ENCODE data around the gene SDK1. TPM values are rescaled to one million over a fixed set of nuclear protein-coding genes. Genes with fewer than 3 reads are reported as not detected.

The SDK1 gene
- total RNA-seq, 1 donor from 2014 or later, result 0.48 TPM

DNA sequence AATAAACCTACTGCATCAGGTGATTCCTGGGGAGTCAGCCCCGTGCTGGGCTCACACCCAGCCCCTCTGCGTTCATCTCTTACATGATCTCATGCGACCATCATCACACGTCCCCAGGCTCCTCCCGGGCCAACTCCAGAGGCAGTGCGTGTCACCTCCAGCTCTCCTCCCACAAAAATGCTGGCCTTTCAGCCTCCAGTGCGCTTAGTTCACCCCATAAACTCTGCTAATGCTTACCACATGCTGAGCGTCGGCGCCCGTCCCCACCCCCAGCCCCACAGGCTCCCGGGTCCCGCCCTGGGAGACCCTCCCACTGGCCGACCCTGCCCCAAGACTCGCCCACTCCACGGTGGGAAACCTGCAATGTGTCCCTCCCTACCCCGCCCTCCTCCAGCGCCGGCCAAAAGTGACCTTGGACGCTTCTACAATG lies 816 bp upstream of the SDK1 start:
- intact Hi-C loops (cut with micrococcal nuclease), result loop anchor here (1.0 to 10.0 kb wide), 5 partner anchors 105 to 597 kb away; no protein-coding TSS in a partner anchor
- Mint-ChIP-seq H3K9me3 (no peaks in the 10 kb centered on the region), H3K4me3 (ENCODE audit: low read depth) (no peak overlapping the region), H3K27ac (no peak overlapping the region), H3K36me3 (ENCODE audit: low read depth) (no peaks in the 10 kb centered on the region), H3K27me3 (ENCODE audit: low read depth) (peaks cover 54% of the 10 kb centered on the region), H3K4me1 (ENCODE audit: low read depth) (peaks cover 17% of the 10 kb centered on the region)
- DNase-seq (ENCODE audit: low spot score), result no peak

DNA sequence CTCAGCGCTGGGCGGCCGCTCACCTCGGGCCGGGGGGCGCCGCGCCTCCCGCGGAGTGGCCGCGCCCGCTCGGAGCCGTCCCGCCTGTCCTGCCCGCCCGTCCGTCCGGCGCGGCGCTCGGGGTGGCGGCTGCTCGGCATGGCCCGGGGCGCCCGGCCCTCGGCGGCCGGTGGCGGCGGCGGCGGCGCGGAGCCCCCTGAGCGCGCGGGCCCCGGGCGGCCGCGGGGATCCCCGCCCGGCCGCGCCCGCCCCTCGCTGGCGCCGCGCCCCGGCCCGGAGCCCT lies 338 bp downstream of the SDK1 start:
- no peak for DNase-seq (ENCODE audit: low spot score)
- Mint-ChIP-seq H3K4me1 (ENCODE audit: low read depth) (peaks cover 17% of the 10 kb centered on the region), H3K4me3 (ENCODE audit: low read depth) (no peak overlapping the region), H3K27ac (no peak overlapping the region), H3K27me3 (ENCODE audit: low read depth) (peaks cover 61% of the 10 kb centered on the region), H3K36me3 (ENCODE audit: low read depth) (no peaks in the 10 kb centered on the region), H3K9me3 (no peaks in the 10 kb centered on the region)
- intact Hi-C loops (cut with micrococcal nuclease), result loop anchor here (2.0 to 10.0 kb wide), 4 partner anchors 103 to 437 kb away; no protein-coding TSS in a partner anchor

DNA sequence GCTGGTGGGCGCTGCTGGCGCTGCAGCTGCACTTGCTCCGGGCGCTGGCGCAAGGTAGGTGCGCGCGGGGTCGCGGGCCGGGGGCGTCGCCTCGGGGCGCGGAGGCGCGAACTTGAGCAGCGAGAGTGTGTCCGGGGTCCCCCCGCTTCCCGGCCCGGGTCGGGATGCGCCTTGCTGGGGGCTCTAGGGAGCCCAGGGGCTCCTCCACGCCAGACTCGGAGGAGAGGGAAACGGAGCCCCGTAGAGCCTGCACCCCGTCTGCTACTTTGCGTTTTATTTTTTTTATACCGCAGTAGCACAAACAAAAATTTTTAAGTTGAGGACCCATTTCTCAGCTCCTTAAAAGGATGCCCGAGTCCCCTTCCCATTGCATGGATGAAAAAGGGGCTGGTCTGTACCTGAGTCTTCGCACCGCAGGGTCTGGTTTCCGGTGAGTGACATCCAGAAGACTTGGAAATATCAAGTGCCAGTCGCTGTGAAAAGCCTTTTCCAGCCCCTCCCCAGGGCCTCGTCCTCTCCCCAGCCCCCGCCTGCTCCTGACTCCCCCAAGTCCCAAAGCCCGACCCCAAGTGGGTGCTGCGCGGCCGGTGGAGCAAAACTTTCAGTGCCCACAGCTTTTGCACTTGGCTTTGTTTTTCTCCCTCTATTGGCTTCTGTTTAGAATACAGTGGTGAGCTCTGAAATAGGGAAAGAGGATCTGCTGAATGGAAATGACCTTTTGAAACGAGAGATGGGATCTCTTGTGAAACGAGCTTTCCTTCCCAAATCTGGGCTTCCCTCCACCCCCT lies 973 bp downstream of the SDK1 start:
- intact Hi-C loops (cut with micrococcal nuclease), result loop anchor here (2.0 to 10.0 kb wide), 4 partner anchors 103 to 437 kb away; no protein-coding TSS in a partner anchor
- no peaks in the 10 kb centered on the region for H3K36me3 Mint-ChIP-seq (ENCODE audit: low read depth)
- peak overlapping the region; percentile 66 for H3K4me3 Mint-ChIP-seq (ENCODE audit: low read depth)
- DNase-seq (ENCODE audit: low spot score), result no peak
- no peaks in the 10 kb centered on the region for H3K9me3 Mint-ChIP-seq
- H3K4me1 Mint-ChIP-seq (ENCODE audit: low read depth), result peaks cover 17% of the 10 kb centered on the region
- H3K27me3 Mint-ChIP-seq (ENCODE audit: low read depth), result peaks cover 64% of the 10 kb centered on the region
- no peak overlapping the region for H3K27ac Mint-ChIP-seq

DNA sequence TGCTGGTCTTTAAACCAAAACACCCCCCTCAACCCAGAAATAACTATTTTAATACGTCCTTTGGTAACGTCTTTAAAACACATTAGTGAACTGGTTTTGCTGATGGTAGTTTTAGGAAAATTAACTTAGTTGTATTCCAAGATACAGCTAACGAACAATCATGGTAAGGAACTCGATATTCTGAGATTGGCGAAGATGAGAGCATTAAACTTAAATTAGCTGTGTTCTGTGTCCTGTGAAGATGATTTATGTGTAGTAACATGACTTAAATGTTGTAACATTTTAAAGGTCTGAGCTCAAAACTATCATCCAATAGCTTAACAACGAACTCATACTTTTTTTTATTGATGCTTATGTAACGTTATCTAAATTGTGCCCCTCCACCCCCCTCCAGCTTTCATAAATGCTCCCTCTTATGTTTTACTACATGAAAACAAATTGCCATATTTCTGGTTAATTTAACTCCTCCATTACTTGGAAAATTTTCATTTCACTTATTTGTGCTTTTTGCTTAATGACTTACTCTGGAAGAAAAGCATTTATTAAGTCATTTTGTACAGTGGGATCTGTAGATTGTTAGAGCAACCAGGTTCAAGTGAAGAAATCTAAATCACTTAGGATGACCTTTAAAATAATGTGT lies 1.7 kb downstream of the SDK1 start:
- Mint-ChIP-seq H3K4me1 (ENCODE audit: low read depth) (peaks cover 17% of the 10 kb centered on the region), H3K27ac (no peak overlapping the region), H3K27me3 (ENCODE audit: low read depth) (peaks cover 63% of the 10 kb centered on the region), H3K36me3 (ENCODE audit: low read depth) (no peaks in the 10 kb centered on the region), H3K4me3 (ENCODE audit: low read depth) (peak overlapping the region; percentile 61), H3K9me3 (no peaks in the 10 kb centered on the region)
- intact Hi-C loops (cut with micrococcal nuclease), result loop anchor here (10.0 kb wide), 2 partner anchors 102 to 438 kb away; no protein-coding TSS in a partner anchor
- DNase-seq (ENCODE audit: low spot score), result no peak

DNA sequence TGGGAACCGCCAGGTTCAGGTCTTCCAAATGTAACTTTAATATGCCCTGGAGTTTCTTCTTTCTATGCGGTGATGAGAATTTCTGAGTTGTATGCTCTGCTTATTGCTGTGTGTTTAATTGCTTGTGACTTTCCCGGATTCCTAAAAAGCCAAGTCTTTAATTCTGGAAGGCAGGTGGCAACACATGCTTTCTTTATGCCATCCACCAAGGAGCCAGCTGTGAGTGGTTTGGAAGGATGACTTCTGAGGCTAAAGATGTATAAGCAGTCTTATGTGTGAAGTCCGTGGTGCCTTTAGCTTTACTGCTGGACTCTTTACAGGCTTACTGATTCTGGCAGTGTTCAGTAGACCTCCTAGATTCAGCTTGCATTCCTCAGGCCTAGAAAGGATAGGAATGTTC lies 3.1 kb downstream of the SDK1 start:
- Mint-ChIP-seq H3K4me1 (ENCODE audit: low read depth) (peaks cover 18% of the 10 kb centered on the region), H3K36me3 (ENCODE audit: low read depth) (no peaks in the 10 kb centered on the region), H3K27ac (no peak overlapping the region), H3K27me3 (ENCODE audit: low read depth) (peaks cover 66% of the 10 kb centered on the region), H3K4me3 (ENCODE audit: low read depth) (no peak overlapping the region), H3K9me3 (no peaks in the 10 kb centered on the region)
- DNase-seq (ENCODE audit: low spot score), result no peak
- intact Hi-C loops (cut with micrococcal nuclease), result loop anchor here (10.0 kb wide), 2 partner anchors 101 to 439 kb away; no protein-coding TSS in a partner anchor

DNA sequence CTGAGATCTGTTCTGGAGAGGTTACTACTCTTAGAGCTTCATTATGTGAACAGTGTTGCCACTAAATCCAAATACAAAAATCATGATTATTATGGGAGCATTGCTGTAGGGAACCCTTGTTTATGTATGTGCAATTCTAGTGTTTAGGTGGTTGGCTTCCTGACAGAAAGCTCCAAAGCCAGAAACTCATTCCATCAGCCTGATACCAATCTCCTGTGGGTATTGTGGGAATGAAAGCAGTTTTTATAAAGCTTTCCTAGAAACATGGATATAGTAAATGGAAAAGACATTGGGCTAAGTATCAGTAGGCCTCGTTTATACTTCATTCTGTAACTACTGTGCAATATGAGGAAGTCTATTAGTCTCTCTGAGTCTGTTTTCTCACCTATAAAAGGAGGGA lies 6.4 kb downstream of the SDK1 start:
- no peak overlapping the region for H3K27ac Mint-ChIP-seq
- H3K27me3 Mint-ChIP-seq (ENCODE audit: low read depth), result peaks cover 67% of the 10 kb centered on the region
- H3K9me3 Mint-ChIP-seq, result no peaks in the 10 kb centered on the region
- H3K36me3 Mint-ChIP-seq (ENCODE audit: low read depth), result no peaks in the 10 kb centered on the region
- intact Hi-C loops (cut with micrococcal nuclease), result loop anchor here (10.0 kb wide), 2 partner anchors 97 to 443 kb away; no protein-coding TSS in a partner anchor
- peaks cover 8% of the 10 kb centered on the region for H3K4me1 Mint-ChIP-seq (ENCODE audit: low read depth)
- no peak overlapping the region for H3K4me3 Mint-ChIP-seq (ENCODE audit: low read depth)
- no peak for DNase-seq (ENCODE audit: low spot score)

DNA sequence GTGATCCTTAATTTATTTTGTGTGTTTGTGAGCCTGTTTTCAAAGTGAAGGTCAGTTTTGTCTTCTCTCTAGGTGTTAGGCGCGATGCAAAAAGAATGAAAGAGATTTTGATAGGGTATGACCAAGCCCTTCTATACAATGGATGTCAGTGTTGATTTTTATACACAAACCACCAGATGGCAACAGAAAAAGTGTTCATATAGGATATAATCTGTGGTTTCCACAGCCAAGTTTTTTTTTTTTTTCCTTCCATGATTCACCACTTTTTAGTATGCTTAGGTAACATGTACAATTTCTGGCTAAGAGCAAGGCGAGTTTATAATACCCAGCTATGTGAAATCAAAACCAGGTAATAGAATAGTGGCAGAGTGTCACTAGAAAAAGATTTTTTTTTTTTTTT lies 8.1 kb downstream of the SDK1 start:
- intact Hi-C loops (cut with micrococcal nuclease), result loop anchor here (10.0 kb wide), 2 partner anchors 96 to 444 kb away; no protein-coding TSS in a partner anchor
- Mint-ChIP-seq H3K36me3 (ENCODE audit: low read depth) (no peaks in the 10 kb centered on the region), H3K27me3 (ENCODE audit: low read depth) (peaks cover 54% of the 10 kb centered on the region), H3K27ac (no peak overlapping the region), H3K4me3 (ENCODE audit: low read depth) (no peak overlapping the region), H3K9me3 (no peaks in the 10 kb centered on the region), H3K4me1 (ENCODE audit: low read depth) (peaks cover 2% of the 10 kb centered on the region)
- DNase-seq (ENCODE audit: low spot score), result no peak

DNA sequence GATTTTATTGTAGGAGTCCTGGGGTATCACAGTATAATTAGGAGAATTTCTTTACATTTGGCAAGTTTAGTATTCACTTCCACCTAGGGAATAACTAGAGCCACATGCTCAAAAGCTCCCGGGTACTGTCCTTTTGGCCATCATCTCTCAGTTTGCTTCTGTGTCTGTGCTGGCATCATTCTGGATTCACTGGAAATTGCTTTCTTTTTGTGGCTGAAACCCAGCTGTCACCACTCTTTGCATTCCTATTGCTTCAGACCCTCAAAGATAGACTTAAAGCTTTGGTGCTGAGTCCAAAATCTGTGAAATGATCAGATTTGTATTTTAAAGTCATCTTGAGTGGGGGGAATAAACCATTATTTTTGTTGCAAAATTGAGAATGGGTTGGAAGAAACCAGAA lies 8.9 kb downstream of the SDK1 start:
- no peak for DNase-seq (ENCODE audit: low spot score)
- H3K27ac Mint-ChIP-seq, result no peak overlapping the region
- peaks cover 48% of the 10 kb centered on the region for H3K27me3 Mint-ChIP-seq (ENCODE audit: low read depth)
- H3K9me3 Mint-ChIP-seq, result no peaks in the 10 kb centered on the region
- no peaks in the 10 kb centered on the region for H3K36me3 Mint-ChIP-seq (ENCODE audit: low read depth)
- H3K4me3 Mint-ChIP-seq (ENCODE audit: low read depth), result no peak overlapping the region
- intact Hi-C loops (cut with micrococcal nuclease), result loop anchor here (10.0 kb wide), 2 partner anchors 95 to 445 kb away; no protein-coding TSS in a partner anchor
- H3K4me1 Mint-ChIP-seq (ENCODE audit: low read depth), result peaks cover 2% of the 10 kb centered on the region

DNA sequence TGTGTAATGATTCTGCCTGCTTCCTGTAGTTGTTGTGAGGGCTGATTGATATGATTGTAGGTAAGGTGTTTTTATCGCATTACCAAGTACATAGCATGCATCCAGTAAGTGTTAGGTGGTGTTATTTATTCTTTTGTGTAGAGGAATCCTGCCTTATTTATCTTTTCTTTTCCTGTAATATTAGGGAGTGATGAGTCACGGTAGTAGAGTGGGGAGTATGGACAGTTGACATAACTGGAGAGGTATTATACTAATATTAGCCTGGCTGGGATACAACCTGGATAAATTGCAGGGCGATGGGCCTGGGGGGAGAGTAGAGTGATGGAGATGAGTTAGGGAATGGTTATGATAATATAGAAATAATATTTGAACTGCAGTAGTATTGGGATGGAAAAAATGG lies 9.8 kb downstream of the SDK1 start:
- peaks cover 41% of the 10 kb centered on the region for H3K27me3 Mint-ChIP-seq (ENCODE audit: low read depth)
- intact Hi-C loops (cut with micrococcal nuclease), result no loop called here
- H3K4me1 Mint-ChIP-seq (ENCODE audit: low read depth), result peaks cover 2% of the 10 kb centered on the region
- no peaks in the 10 kb centered on the region for H3K36me3 Mint-ChIP-seq (ENCODE audit: low read depth)
- H3K4me3 Mint-ChIP-seq (ENCODE audit: low read depth), result no peak overlapping the region
- no peak overlapping the region for H3K27ac Mint-ChIP-seq
- H3K9me3 Mint-ChIP-seq, result no peaks in the 10 kb centered on the region
- DNase-seq (ENCODE audit: low spot score), result no peak

DNA sequence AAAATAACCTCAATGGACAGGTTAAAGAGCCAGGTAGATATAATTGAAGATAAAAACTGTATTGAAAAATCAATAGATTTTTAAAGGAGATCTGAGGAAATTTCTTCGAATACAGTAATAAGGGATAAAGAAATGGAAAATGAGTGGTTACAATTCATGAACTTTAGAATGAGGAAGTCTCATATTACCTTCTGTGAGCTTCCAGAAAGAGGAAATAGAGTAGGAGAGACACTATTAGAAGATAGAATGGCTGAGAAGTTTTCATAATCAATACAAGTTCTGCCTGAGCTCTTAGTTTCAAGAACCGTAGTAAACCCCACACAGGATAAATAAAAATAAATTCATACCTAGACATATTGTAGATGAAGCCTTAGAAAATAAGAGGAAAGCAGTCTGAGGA lies 11.5 kb downstream of the SDK1 start:
- H3K27me3 Mint-ChIP-seq (ENCODE audit: low read depth), result peaks cover 35% of the 10 kb centered on the region
- no peak overlapping the region for H3K27ac Mint-ChIP-seq
- H3K36me3 Mint-ChIP-seq (ENCODE audit: low read depth), result no peaks in the 10 kb centered on the region
- no peak for DNase-seq (ENCODE audit: low spot score)
- intact Hi-C loops (cut with micrococcal nuclease), result no loop called here
- no peaks in the 10 kb centered on the region for H3K9me3 Mint-ChIP-seq
- no peak overlapping the region for H3K4me3 Mint-ChIP-seq (ENCODE audit: low read depth)
- H3K4me1 Mint-ChIP-seq (ENCODE audit: low read depth), result peaks cover 2% of the 10 kb centered on the region

DNA sequence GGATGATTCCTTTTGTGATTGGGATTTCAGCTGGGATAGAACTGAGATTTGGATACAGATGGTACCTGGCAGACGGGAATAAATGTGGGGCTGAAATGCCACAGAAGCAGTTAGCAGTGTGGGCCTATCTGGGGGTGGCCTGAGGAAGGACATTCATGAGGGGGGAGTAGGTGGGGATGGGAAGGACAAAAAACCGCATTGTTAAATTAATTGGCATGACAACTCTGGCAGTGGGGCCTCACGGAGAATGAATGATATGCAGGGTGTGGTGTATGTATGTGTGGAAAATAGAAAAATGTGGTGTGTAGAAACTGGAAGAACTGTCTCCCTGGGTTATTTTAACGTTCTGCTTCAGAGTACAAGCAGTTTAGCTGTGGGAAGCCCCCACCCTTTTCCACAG lies 17.8 kb downstream of the SDK1 start:
- intact Hi-C loops (cut with micrococcal nuclease), result no loop called here
- Mint-ChIP-seq H3K36me3 (ENCODE audit: low read depth) (no peaks in the 10 kb centered on the region), H3K4me1 (ENCODE audit: low read depth) (no peaks in the 10 kb centered on the region), H3K27me3 (ENCODE audit: low read depth) (peaks cover 14% of the 10 kb centered on the region), H3K9me3 (no peaks in the 10 kb centered on the region), H3K27ac (no peak overlapping the region), H3K4me3 (ENCODE audit: low read depth) (no peak overlapping the region)
- DNase-seq (ENCODE audit: low spot score), result no peak

DNA sequence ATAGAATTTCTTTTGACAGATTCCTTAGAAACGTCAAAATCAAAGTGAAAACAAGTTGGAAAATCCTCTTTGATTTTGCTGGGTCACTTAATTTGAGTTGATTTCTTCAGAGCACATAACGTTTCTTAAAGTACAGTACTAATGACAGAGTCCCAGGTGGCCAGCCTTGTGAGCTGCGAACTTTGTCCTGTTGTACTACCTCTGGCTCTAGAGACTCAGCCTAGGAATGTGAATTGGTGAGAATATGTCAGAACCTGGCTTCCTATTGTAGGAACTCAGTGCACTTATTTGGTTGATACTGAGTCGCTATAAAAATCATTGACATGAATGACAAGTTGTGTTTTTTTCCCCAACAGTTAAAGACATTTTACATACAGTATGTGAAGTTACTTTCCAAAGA lies 20.2 kb downstream of the SDK1 start:
- Mint-ChIP-seq H3K36me3 (ENCODE audit: low read depth) (no peaks in the 10 kb centered on the region), H3K27me3 (ENCODE audit: low read depth) (peaks cover 10% of the 10 kb centered on the region), H3K9me3 (no peaks in the 10 kb centered on the region), H3K4me1 (ENCODE audit: low read depth) (no peaks in the 10 kb centered on the region), H3K4me3 (ENCODE audit: low read depth) (no peak overlapping the region), H3K27ac (no peak overlapping the region)
- intact Hi-C loops (cut with micrococcal nuclease), result no loop called here
- DNase-seq (ENCODE audit: low spot score), result no peak

DNA sequence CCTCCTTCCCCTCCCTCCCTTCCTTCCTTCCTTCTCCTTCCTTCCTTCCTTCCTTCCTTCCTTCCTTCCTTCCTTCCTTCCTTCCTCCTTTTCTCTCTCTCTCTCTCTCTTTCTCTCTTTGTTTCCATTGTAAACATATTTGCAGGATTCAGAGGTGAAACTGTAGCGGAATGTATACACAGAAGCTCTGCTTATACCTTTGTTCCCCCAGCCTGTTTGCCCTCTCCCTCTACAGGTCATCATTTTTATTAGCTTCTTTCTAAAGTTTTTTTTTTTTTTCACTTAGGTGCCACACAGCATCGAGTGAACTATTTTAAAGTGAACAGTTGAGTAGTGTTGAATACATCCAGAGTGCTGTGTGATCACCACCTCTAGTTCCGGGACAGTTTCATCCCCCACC lies 20.7 kb downstream of the SDK1 start:
- Mint-ChIP-seq H3K36me3 (ENCODE audit: low read depth) (no peaks in the 10 kb centered on the region), H3K27me3 (ENCODE audit: low read depth) (peaks cover 10% of the 10 kb centered on the region), H3K4me3 (ENCODE audit: low read depth) (no peak overlapping the region), H3K27ac (no peak overlapping the region), H3K4me1 (ENCODE audit: low read depth) (no peaks in the 10 kb centered on the region), H3K9me3 (no peaks in the 10 kb centered on the region)
- intact Hi-C loops (cut with micrococcal nuclease), result no loop called here
- no peak for DNase-seq (ENCODE audit: low spot score)
